Measurements from ENCODE around the gene CACHD1. TPM values are rescaled to one million over a fixed set of nuclear protein-coding genes. Genes with fewer than 3 reads are reported as not detected.

The CACHD1 gene
- polyA plus RNA-seq, 1 of the 3 experiments (the other 2 are of a cell fraction): 2.2 TPM

DNA sequence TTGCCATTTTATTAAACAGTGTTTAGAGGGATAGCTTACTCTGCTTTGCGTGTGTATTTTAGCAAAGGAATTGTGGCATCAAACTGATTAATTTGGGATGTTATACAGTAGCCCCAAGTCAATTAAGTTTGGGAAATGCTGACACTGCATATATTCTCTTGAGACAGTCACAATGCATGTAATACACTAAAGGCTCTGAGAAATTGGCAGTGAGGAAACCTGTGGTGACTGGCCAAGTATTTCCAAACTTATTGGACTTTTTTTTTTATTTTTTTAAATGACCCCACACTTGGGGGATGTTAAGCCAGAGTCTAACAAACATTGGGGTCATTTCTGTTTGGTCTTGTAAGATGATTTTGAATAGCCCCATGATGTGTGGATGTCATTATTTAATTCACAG lies 207.6 kb downstream of the CACHD1 start:
- Histone ChIP-seq H3K9ac (no peak overlapping the region; the same call in 1 of the 2 replicates), H4K20me1 (ENCODE audit: insufficient read depth) (no peaks in the 10 kb centered on the region), H3K27ac (ENCODE audit: low read depth in 2 of 2, low read length in 1 of 2) (no peak overlapping the region), H3F3A (replicated peaks; ENCODE audit: insufficient read depth) (no peaks in the 10 kb centered on the region), H3K79me2 (ENCODE audit: insufficient read depth) (no peaks in the 10 kb centered on the region), H3K4me2 (no peak overlapping the region), H3K36me3 (replicated peaks in 1 of 2; ENCODE audit: control insufficient read depth in 1 of 2, insufficient read depth in 2 of 2, low read length in 1 of 2) (peaks cover 15 to 77% of the 10 kb centered on the region in 2 experiments), H3K9me3 (no peaks in the 10 kb centered on the region), H3K27me3 (ENCODE audit: insufficient read depth) (no peaks in the 10 kb centered on the region), H3K9me2 (no peaks in the 10 kb centered on the region), H3K4me1 (ENCODE audit: control insufficient read depth in 1 of 2, insufficient read depth in 2 of 2, low read depth in 1 of 2, low read length in 1 of 2) (no peaks in the 10 kb centered on the region; a peak in 1 of 4 replicates), H3K4me3 (ENCODE audit: low read depth in 2 of 2, low read length in 1 of 2) (no peak overlapping the region), H2AFZ (ENCODE audit: low read depth) (no peak overlapping the region)
- no peak for DNase-seq
- ChIA-PET POLR2A (no interaction called here), CTCF (interaction anchor here (0.6 to 4.7 kb wide), 5 partner anchors 11 to 380 kb away, joined by 3 to 48 read pairs (median 3); no protein-coding TSS in a partner anchor)
- TF ChIP-seq GABPA (IDR thresholded peaks at IDR 0.05; ENCODE audit: low read depth): no peak
- no peak for TF ChIP-seq FOXJ3 (CRISPR knock-in tag; IDR thresholded peaks at IDR 0.05)
- TF ChIP-seq, protein P1, sequence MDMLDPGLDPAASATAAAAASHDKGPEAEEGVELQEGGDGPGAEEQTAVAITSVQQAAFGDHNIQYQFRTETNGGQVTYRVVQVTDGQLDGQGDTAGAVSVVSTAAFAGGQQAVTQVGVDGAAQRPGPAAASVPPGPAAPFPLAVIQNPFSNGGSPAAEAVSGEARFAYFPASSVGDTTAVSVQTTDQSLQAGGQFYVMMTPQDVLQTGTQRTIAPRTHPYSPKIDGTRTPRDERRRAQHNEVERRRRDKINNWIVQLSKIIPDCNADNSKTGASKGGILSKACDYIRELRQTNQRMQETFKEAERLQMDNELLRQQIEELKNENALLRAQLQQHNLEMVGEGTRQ (IDR thresholded peaks at IDR 0.05; ENCODE audit: borderline replicate concordance, low read depth, low read length): no peak
- TF ChIP-seq CTCF (IDR thresholded peaks at IDR 0.05): no peak
- no peak for TF ChIP-seq POLR2AphosphoS5 (IDR thresholded peaks at IDR 0.05; ENCODE audit: low read depth, low read length)
- TF ChIP-seq FOXM1 (IDR thresholded peaks at IDR 0.05; ENCODE audit: low read depth): no peak
- no peak for TF ChIP-seq NRF1 (IDR thresholded peaks at IDR 0.05; ENCODE audit: low read depth, low read length)
- TF ChIP-seq PBX3 (IDR thresholded peaks at IDR 0.05): no peak
- TF ChIP-seq RXRA (IDR thresholded peaks at IDR 0.05; ENCODE audit: borderline replicate concordance, low read depth): no peak
- 81% methylated on average over 1 of the region's 1 CpG for WGBS (ENCODE audit: low lambda C conversion rate)

DNA sequence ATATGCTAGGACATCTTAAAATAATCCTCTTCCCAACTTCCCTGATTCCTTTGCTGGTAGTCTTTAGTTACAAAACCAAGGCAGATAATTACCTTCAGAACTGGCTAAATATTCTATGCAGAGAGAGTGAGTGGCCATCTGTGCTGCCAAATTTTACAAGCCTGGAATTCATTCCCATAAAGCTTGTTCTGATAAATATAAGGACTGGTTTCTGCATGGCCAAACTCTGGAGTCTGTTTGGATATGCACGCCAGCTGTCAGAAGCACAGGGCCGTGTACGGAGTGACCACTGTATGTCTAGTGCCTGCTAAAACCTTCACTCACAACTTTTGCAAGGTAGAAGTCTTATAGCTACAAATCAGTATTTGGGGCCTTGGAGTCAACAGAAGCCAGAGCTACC lies 208.4 kb downstream of the CACHD1 start:
- ChIA-PET CTCF (interaction anchor here (1.0 kb wide), 1 partner anchor 8 kb away, joined by 5 read pairs; no protein-coding TSS in a partner anchor), POLR2A (no interaction called here)
- no peak overlapping the region for H3K27ac ChIP-seq (ENCODE audit: low read depth in 2 of 2, low read length in 1 of 2)
- no peaks in the 10 kb centered on the region for H3F3A ChIP-seq (replicated peaks; ENCODE audit: insufficient read depth)
- no peaks in the 10 kb centered on the region for H3K9me2 ChIP-seq
- no peaks in the 10 kb centered on the region for H3K79me2 ChIP-seq (ENCODE audit: insufficient read depth)
- H3K9me3 ChIP-seq: no peaks in the 10 kb centered on the region
- no peaks in the 10 kb centered on the region for H3K27me3 ChIP-seq (ENCODE audit: insufficient read depth)
- H3K4me2 ChIP-seq: no peak overlapping the region
- TF ChIP-seq POLR2AphosphoS5 (IDR thresholded peaks at IDR 0.05; ENCODE audit: low read depth, low read length) (no peak), GABPA (IDR thresholded peaks at IDR 0.05; ENCODE audit: low read depth) (no peak), TAF1 (IDR thresholded peaks at IDR 0.05; ENCODE audit: borderline replicate concordance, low read depth, low read length) (no peak), RCOR1 (IDR thresholded peaks at IDR 0.05; ENCODE audit: low read length) (no peak), GATA2 (CRISPR knock-in tag; IDR thresholded peaks at IDR 0.05) (no peak), MEF2A (IDR thresholded peaks at IDR 0.05; ENCODE audit: borderline replicate concordance, low read depth) (no peak), RXRA (IDR thresholded peaks at IDR 0.05; ENCODE audit: borderline replicate concordance, low read depth) (no peak), REST (IDR thresholded peaks at IDR 0.05; ENCODE audit: low read depth, low read length) (no peak), ELF1 (IDR thresholded peaks at IDR 0.05) (no peak), EP300 (IDR thresholded peaks at IDR 0.05; ENCODE audit: borderline replicate concordance in 1 of 2, low read depth in 1 of 2, low read length in 1 of 2) (no peak)
- H3K4me3 ChIP-seq (ENCODE audit: low read depth in 2 of 2, low read length in 1 of 2): no peak overlapping the region
- no peaks in the 10 kb centered on the region for H4K20me1 ChIP-seq (ENCODE audit: insufficient read depth)
- DNase-seq: no peak
- no peak overlapping the region for H3K9ac ChIP-seq
- no peak overlapping the region for H2AFZ ChIP-seq (ENCODE audit: low read depth)
- 100% methylated on average over 1 of the region's 3 CpGs for WGBS (ENCODE audit: low lambda C conversion rate)
- H3K36me3 ChIP-seq (replicated peaks in 1 of 2; ENCODE audit: control insufficient read depth in 1 of 2, insufficient read depth in 2 of 2, low read length in 1 of 2): peaks cover 19 to 75% of the 10 kb centered on the region in 2 experiments
- no peaks in the 10 kb centered on the region; a peak in 2 of 4 replicates for H3K4me1 ChIP-seq (ENCODE audit: control insufficient read depth in 1 of 2, insufficient read depth in 2 of 2, low read depth in 1 of 2, low read length in 1 of 2)
